HepG2 (cell line): ENCODE measurements around the gene MED9. TPM values are rescaled to one million over a fixed set of nuclear protein-coding genes. Genes with fewer than 3 reads are reported as not detected.

Experiments
- ATAC-seq: fragments of 200-7000 bp; cut with Tn5 transposase; 3 replicates; pipeline ENCODE4 v1.9.1; 2020; ENCODE audit warnings: mild to moderate bottlenecking, moderate library complexity
- BruUV-seq: library from RNA; stranded (reverse); fragments of 400-500 nt; replicated peaks from 2 replicates; lab custom pipeline; 2021; lab: Mats Ljungman, UMichigan
- CTCF ChIA-PET: fragments of 300-600 bp; formaldehyde crosslinking; extraction: SDS; loops from one replicate; lab custom pipeline; 2021; ENCODE audit warnings: low total read pairs, inconsistent platforms, low intra/inter-chr PET ratio; lab: Yijun Ruan, JAX
- POLR2A ChIA-PET: fragments of 350-600 bp; sonication (Branson Sonifier 250); formaldehyde crosslinking; loops from one replicate; lab custom pipeline; 2020; ENCODE audit warnings: antibody characterized with exemption, inconsistent platforms; lab: Yijun Ruan, JAX
- DNase-seq: peaks from one replicate; pipeline ENCODE4 v3.0.0-alpha.2; 2015; ENCODE audit warnings: low spot score
- FAIRE-seq: peaks from 3 replicates; lab custom pipeline; 2011; peaks lifted over from hg19 to GRCh38; lab: Jason Lieb, UNC
- H2AFZ ChIP-seq: one replicate; pipeline ENCODE4 v1.6.1; 2011; ENCODE audit warnings: low read length, inconsistent platforms
- H3K27ac ChIP-seq: fragments of 300-600 bp; 3 replicates; pipeline ENCODE4 v1.8.0; 2011; ENCODE audit warnings: mixed run types, mild to moderate bottlenecking, mixed read lengths, low read length, inconsistent platforms; ENCODE audit not compliant: insufficient read depth; ENCODE audit errors: extremely low read length
- H3K27me3 ChIP-seq, 2 experiments: fragments of 200-600 bp in 1 of 2; 2 replicates in 1 of 2; 3 replicates in 1 of 2; pipeline versions ENCODE4 v1.6.0 to v1.8.0; 2011; ENCODE audit warnings: low read length in 2 of 2, mild to moderate bottlenecking in 2 of 2, moderate library complexity in 2 of 2, inconsistent platforms in 1 of 2; ENCODE audit not compliant: insufficient read depth in 2 of 2, control insufficient read depth in 1 of 2
- H3K36me3 ChIP-seq, 2 experiments: fragments of 200-600 bp in 1 of 2; replicated peaks in 1 of 2; 2 replicates in 1 of 2; 3 replicates in 1 of 2; pipeline versions ENCODE4 v1.5.1 to v1.8.0; 2011; ENCODE audit warnings: low read length in 2 of 2, inconsistent platforms in 1 of 2; ENCODE audit not compliant: insufficient read depth in 2 of 2, control insufficient read depth in 1 of 2
- H3K4me1 ChIP-seq: 2 replicates; pipeline ENCODE4 v1.5.1; 2012; ENCODE audit warnings: low read length, inconsistent platforms; ENCODE audit not compliant: insufficient read depth
- H3K4me2 ChIP-seq: 2 replicates; pipeline ENCODE4 v1.6.0; 2011; ENCODE audit warnings: low read depth, low read length, inconsistent platforms
- H3K4me3 ChIP-seq, 3 experiments: fragments of 200-600 bp in 1 of 3; sonication (generic), shearing (Covaris generic) in 1 of 3; replicated peaks in 1 of 3; 2 replicates each; pipeline ENCODE4 v1.5.1; 2011 to 2016; ENCODE audit warnings: low read length in 3 of 3, inconsistent platforms in 2 of 3, low read depth in 2 of 3, mild to moderate bottlenecking in 2 of 3, control low read depth in 1 of 3, mixed read lengths in 1 of 3; ENCODE audit not compliant: insufficient read depth in 1 of 3
- H3K79me2 ChIP-seq: one replicate; pipeline ENCODE4 v1.6.1; 2011; ENCODE audit warnings: low read length, inconsistent platforms; ENCODE audit not compliant: insufficient read depth
- H3K9ac ChIP-seq: 2 replicates; pipeline ENCODE4 v1.6.0; 2011; ENCODE audit warnings: mild to moderate bottlenecking, low read depth, low read length, inconsistent platforms; ENCODE audit not compliant: insufficient read depth
- H3K9me3 ChIP-seq: 2 replicates; pipeline ENCODE4 v1.5.1; 2012; ENCODE audit warnings: mild to moderate bottlenecking, low read length
- H4K20me1 ChIP-seq: 2 replicates; pipeline ENCODE4 v1.6.0; 2011; ENCODE audit warnings: inconsistent platforms, mild to moderate bottlenecking, low read length, moderate library complexity; ENCODE audit not compliant: insufficient read depth
- IRF2 ChIP-seq: IDR thresholded peaks from 2 replicates; pipeline ENCODE4 v1.6.1; 2018; ENCODE audit warnings: missing genetic modification reagents, missing compliant biosample characterization
- JUNB ChIP-seq: sonication (generic); formaldehyde crosslinking; IDR thresholded peaks from 2 replicates; pipeline ENCODE4 v1.8.0; 2022; ENCODE audit warnings: missing genetic modification reagents, mild to moderate bottlenecking, borderline replicate concordance
- NR3C1 ChIP-seq: sonication (generic); formaldehyde crosslinking; IDR thresholded peaks from 2 replicates; pipeline ENCODE4 v1.4.0; 2020; ENCODE audit warnings: missing genetic modification reagents
- RELA ChIP-seq: sonication (generic); formaldehyde crosslinking; IDR thresholded peaks from 2 replicates; pipeline ENCODE4 v1.4.0; 2020; ENCODE audit warnings: missing genetic modification reagents
- RXRB ChIP-seq: IDR thresholded peaks from 2 replicates; pipeline ENCODE4 v1.6.1; 2016; ENCODE audit warnings: borderline replicate concordance, missing genetic modification reagents, missing compliant biosample characterization
- TEAD2 ChIP-seq: sonication (generic); formaldehyde crosslinking; IDR thresholded peaks from 2 replicates; pipeline ENCODE4 v1.9.0; 2021; ENCODE audit warnings: missing genetic modification reagents
- TOE1 ChIP-seq: sonication (generic); formaldehyde crosslinking; IDR thresholded peaks from 2 replicates; pipeline ENCODE4 v1.4.0; 2020; ENCODE audit warnings: mild to moderate bottlenecking, missing genetic modification reagents
- YY1 ChIP-seq: IDR thresholded peaks from 2 replicates; pipeline ENCODE4 v1.6.1; 2011; ENCODE audit warnings: low read length, low read depth, moderate library complexity, mild to moderate bottlenecking; ENCODE audit not compliant: insufficient read depth, insufficient replicate concordance
- ZBTB25 ChIP-seq: IDR thresholded peaks from 2 replicates; pipeline ENCODE4 v1.6.1; 2018; ENCODE audit warnings: missing genetic modification reagents
- ZNF138 ChIP-seq: sonication (generic); formaldehyde crosslinking; IDR thresholded peaks from 2 replicates; pipeline ENCODE4 v1.5.0; 2020; ENCODE audit warnings: mild to moderate bottlenecking, low read depth, missing genetic modification reagents
- WGBS: methylation state at CpG from one replicate; pipeline ENCODE4 v1.1.6; 2017; ENCODE audit warnings: low lambda C conversion rate; 5-methylcytosine and 5-hydroxymethylcytosine counted together
- in situ Hi-C: cut with HindIII; loops from 2 replicates; pipeline ENCODE4 v1.10.0; 2017; ENCODE audit warnings: low pct_unique_long_range_greater_than_20kb; ENCODE audit not compliant: extremely low pct_ligation_motif_present
- intact Hi-C: fragments of 100-400 bp; cut with micrococcal nuclease; formaldehyde crosslinking; loops from one replicate; pipeline ENCODE4 v1.10.0; 2022; ENCODE audit not compliant: unreplicated experiment
- polyA plus RNA-seq, 8 experiments: library from polyadenylated mRNA; depleted of rRNA in 3 of 8; stranded (reverse) in 7 of 8; unstranded in 1 of 8; fragments of >200 nt; fragmentation: Illumina TruSeq in 4 of 8; extraction: Trizol in 4 of 8; gene quantifications; 2 replicates each; pipeline versions ENCODE4 v1.2.1 to v1.2.3, GENCODE V29; 2011 to 2016; ENCODE audit warnings: low read depth in 4 of 8, missing spikeins in 1 of 8, mixed read lengths in 1 of 8; ENCODE audit not compliant: insufficient read depth in 1 of 8
- total RNA-seq, 5 experiments: library from RNA; depleted of rRNA; stranded (reverse); fragments of >200 nt; fragmentation: Illumina TruSeq; extraction: Trizol; gene quantifications; 2 replicates each; pipeline ENCODE4 v1.2.3, GENCODE V29; 2016; ENCODE audit warnings: low read depth in 1 of 5
- TF ChIP-seq, protein P1 (sequence below): sonication (generic); formaldehyde crosslinking; IDR thresholded peaks from 2 replicates; pipeline ENCODE4 v1.4.0; 2020; ENCODE audit warnings: missing genetic modification reagents, borderline replicate concordance
- TF ChIP-seq, protein P2 (sequence below): sonication (generic); formaldehyde crosslinking; IDR thresholded peaks from 2 replicates; pipeline ENCODE4 v1.8.1; 2023; ENCODE audit warnings: mild to moderate bottlenecking, moderate library complexity, missing genetic modification reagents
- TF ChIP-seq, protein P3 (sequence below): sonication (generic); formaldehyde crosslinking; IDR thresholded peaks from 2 replicates; pipeline ENCODE4 v1.5.0; 2020; ENCODE audit warnings: mild to moderate bottlenecking, missing genetic modification reagents, borderline replicate concordance
- TF ChIP-seq, protein P4 (sequence below): sonication (generic); formaldehyde crosslinking; IDR thresholded peaks from 2 replicates; pipeline ENCODE4 v1.8.1; 2022; ENCODE audit warnings: mild to moderate bottlenecking, missing genetic modification reagents

Gene MED9
- total and polyA plus RNA-seq, 2 of the 13 experiments (the other 11 are each of a cell fraction or from before 2014, with no cell fraction given), result 11.9 to 15.1 TPM

DNA sequence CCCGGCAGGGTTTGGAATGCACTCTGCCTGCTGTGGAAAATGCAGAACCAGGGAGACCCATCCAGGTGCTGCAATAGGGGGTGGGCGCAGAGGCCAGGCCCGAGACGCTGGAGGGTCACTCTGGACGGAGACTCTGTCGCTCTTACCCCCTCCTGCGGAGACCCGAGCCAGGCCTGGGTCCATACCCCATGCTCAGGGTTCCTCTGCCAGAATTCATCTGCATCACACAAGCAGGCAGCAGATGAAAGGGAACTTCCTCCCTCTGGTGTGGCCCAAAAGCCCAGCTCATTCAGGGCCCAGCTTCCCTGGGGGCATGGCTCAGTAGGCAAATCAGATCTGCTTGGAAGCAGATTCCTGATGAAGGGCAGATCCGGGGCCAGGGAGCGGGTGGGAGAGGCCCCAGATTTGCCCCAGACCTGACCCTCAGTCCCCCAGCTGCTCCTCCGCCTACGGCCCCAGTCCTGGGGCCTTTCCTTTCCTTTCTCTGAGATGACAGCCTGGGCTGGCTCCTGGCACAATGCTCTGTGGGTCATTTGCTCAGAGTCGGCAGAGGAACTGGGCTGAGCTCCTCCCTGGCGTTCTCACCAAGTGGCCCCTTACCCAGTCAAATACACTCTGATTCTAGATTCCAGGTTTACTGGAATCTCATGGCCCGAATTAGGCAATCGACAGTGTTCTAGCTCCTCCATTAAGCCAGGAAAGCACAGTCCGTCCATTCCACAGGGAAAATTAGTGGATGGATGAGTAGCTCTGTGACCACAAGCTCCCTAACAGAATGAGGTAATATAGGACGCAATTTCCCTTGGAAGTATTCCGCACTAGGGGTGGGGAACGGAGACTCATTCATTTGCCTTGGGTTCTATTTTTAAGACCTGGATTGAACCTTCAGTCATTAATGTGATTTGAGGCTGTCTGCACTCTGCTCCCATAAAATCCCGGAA, 38.5 kb downstream of the MED9 start:
- POLR2A ChIA-PET, result no interaction called here
- no peak overlapping the region for H3K9ac ChIP-seq
- TF ChIP-seq JUNB (CRISPR knock-in tag) (no peak), RELA (no peak), ZNF138 (no peak), RXRB (CRISPR knock-in tag) (no peak), IRF2 (CRISPR knock-in tag) (no peak), YY1 (no peak), ZBTB25 (CRISPR knock-in tag) (no peak), TOE1 (CRISPR knock-in tag) (no peak), NR3C1 (CRISPR knock-in tag) (no peak), TEAD2 (no peak)
- TF ChIP-seq, protein P1, sequence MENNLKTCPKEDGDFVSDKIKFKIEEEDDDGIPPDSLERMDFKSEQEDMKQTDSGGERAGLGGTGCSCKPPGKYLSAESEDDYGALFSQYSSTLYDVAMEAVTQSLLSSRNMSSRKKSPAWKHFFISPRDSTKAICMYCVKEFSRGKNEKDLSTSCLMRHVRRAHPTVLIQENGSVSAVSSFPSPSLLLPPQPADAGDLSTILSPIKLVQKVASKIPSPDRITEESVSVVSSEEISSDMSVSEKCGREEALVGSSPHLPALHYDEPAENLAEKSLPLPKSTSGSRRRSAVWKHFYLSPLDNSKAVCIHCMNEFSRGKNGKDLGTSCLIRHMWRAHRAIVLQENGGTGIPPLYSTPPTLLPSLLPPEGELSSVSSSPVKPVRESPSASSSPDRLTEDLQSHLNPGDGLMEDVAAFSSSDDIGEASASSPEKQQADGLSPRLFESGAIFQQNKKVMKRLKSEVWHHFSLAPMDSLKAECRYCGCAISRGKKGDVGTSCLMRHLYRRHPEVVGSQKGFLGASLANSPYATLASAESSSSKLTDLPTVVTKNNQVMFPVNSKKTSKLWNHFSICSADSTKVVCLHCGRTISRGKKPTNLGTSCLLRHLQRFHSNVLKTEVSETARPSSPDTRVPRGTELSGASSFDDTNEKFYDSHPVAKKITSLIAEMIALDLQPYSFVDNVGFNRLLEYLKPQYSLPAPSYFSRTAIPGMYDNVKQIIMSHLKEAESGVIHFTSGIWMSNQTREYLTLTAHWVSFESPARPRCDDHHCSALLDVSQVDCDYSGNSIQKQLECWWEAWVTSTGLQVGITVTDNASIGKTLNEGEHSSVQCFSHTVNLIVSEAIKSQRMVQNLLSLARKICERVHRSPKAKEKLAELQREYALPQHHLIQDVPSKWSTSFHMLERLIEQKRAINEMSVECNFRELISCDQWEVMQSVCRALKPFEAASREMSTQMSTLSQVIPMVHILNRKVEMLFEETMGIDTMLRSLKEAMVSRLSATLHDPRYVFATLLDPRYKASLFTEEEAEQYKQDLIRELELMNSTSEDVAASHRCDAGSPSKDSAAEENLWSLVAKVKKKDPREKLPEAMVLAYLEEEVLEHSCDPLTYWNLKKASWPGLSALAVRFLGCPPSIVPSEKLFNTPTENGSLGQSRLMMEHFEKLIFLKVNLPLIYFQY (CRISPR knock-in tag), result no peak
- TF ChIP-seq, protein P2, sequence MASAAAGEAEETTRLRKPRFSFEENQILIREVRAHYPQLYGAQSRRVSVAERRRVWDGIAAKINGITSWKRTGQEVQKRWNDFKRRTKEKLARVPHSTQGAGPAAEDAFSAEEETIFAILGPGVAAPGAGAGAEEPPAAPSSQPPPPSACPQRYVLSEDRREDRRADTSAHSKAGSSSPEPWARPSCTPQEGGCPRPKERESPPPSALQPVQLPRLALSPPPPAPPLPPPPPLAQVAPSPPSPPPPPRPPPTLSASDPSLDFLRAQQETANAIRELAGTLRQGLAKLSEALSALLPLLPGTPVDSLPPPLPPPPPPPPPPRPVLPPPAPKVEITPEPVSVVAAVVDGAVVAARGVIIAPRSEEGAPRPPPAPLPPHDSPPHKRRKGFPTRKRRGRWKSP, result no peak
- TF ChIP-seq, protein P3, sequence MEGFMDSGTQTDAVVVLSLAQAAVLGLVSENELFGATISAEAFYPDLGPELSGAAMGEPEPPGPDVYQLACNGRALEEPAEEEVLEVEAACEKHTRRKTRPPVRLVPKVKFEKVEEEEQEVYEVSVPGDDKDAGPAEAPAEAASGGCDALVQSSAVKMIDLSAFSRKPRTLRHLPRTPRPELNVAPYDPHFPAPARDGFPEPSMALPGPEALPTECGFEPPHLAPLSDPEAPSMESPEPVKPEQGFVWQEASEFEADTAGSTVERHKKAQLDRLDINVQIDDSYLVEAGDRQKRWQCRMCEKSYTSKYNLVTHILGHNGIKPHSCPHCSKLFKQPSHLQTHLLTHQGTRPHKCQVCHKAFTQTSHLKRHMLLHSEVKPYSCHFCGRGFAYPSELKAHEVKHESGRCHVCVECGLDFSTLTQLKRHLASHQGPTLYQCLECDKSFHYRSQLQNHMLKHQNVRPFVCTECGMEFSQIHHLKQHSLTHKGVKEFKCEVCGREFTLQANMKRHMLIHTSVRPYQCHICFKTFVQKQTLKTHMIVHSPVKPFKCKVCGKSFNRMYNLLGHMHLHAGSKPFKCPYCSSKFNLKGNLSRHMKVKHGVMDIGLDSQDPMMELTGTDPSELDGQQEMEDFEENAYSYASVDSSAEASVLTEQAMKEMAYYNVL, result no peak
- TF ChIP-seq, protein P4, sequence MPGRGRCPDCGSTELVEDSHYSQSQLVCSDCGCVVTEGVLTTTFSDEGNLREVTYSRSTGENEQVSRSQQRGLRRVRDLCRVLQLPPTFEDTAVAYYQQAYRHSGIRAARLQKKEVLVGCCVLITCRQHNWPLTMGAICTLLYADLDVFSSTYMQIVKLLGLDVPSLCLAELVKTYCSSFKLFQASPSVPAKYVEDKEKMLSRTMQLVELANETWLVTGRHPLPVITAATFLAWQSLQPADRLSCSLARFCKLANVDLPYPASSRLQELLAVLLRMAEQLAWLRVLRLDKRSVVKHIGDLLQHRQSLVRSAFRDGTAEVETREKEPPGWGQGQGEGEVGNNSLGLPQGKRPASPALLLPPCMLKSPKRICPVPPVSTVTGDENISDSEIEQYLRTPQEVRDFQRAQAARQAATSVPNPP (CRISPR knock-in tag), result no peak

More for the DNA sequence above, 38.5 kb downstream of the MED9 start:
- Histone ChIP-seq H3K79me2 (no peaks in the 10 kb centered on the region), H3K4me2 (no peak overlapping the region), H4K20me1 (no peaks in the 10 kb centered on the region), H3K4me1 (no peaks in the 10 kb centered on the region), H3K27me3 (no peaks in the 10 kb centered on the region), H2AFZ (no peak overlapping the region), H3K4me3 (no peak overlapping the region), H3K36me3 (peaks cover 0 to 3% of the 10 kb centered on the region in 2 experiments; a peak in 2 of 5 replicates), H3K9me3 (no peaks in the 10 kb centered on the region), H3K27ac (no peak overlapping the region)
- CTCF ChIA-PET, result no interaction called here
- BruUV-seq, result no TSS peak
- no peak for FAIRE-seq
- WGBS, result 96% methylated on average over 10 of the region's 21 CpGs
- DNase-seq, result no peak
- in situ Hi-C loops, result no loop called here
- ATAC-seq, result no peak
- intact Hi-C loops, result no loop called here
